Suprapubic skin (tissue), 4 donors: ENCODE data around the gene COL26A1. TPM values are rescaled to one million over a fixed set of nuclear protein-coding genes. Genes with fewer than 3 reads are reported as not detected.
A peak's percentile ranks its signal among the peaks of the same experiment; 100 is the strongest.
"Not testable (repeated sequence)": the region's sequence is repeated elsewhere in the genome, so short reads cannot be mapped to it uniquely, and the experiment has no call there.

Experiments
- DNase-seq, 2 donors: peaks; one replicate each; pipeline ENCODE4 v3.0.0-alpha.2; 2019; ENCODE audit warnings: low spot score in 2 of 2
- H3K27ac ChIP-seq: fragments of 200-600 bp; sonication (generic); one replicate; pipeline ENCODE4 v1.5.1; 2019
- H3K27me3 ChIP-seq: fragments of 200-600 bp; sonication (generic); one replicate; pipeline ENCODE4 v1.5.1; 2019
- H3K36me3 ChIP-seq: fragments of 200-600 bp; sonication (generic); one replicate; pipeline ENCODE4 v1.5.1; 2019
- H3K4me1 ChIP-seq: fragments of 200-600 bp; sonication (generic); one replicate; pipeline ENCODE4 v1.5.1; 2019
- H3K4me3 ChIP-seq: fragments of 200-600 bp; sonication (generic); one replicate; pipeline ENCODE4 v1.5.1; 2019; ENCODE audit warnings: mild to moderate bottlenecking
- H3K9me3 ChIP-seq: fragments of 200-600 bp; sonication (generic); one replicate; pipeline ENCODE4 v1.5.1; 2019
- EP300 ChIP-seq: sonication (generic); formaldehyde crosslinking; IDR thresholded peaks from one replicate; pipeline ENCODE4 v1.6.1; 2017; ENCODE audit warnings: antibody characterized with exemption
- POLR2A ChIP-seq, 2 donors: fragments of 450-650 bp; IDR thresholded peaks; one replicate each; pipeline ENCODE4 v1.6.1; 2017; ENCODE audit warnings: antibody characterized with exemption in 2 of 2, mild to moderate bottlenecking in 2 of 2, moderate library complexity in 2 of 2
- POLR2AphosphoS5 ChIP-seq, 3 donors: sonication (generic); formaldehyde crosslinking; IDR thresholded peaks; one replicate each; pipeline ENCODE4 v1.6.1; 2017; ENCODE audit warnings: antibody characterized with exemption in 3 of 3
- WGBS: methylation state at CpG from one replicate; pipeline ENCODE4 v1.1.5; 2018; 5-methylcytosine and 5-hydroxymethylcytosine counted together
- total RNA-seq, 4 donors: library from RNA; depleted of rRNA; stranded (reverse); fragments of >200 nt; gene quantifications; one replicate each; pipeline ENCODE4 v1.1.0, GENCODE V29; 2016
- TF ChIP-seq, protein P1 (sequence below), 2 donors: fragments of 200-600 bp in 1 of 2; fragments of 450-650 bp in 1 of 2; sonication (generic) in 1 of 2; IDR thresholded peaks; one replicate each; pipeline ENCODE4 v1.5.1; 2016 to 2019; ENCODE audit warnings: antibody characterized with exemption in 2 of 2, mild to moderate bottlenecking in 1 of 2, moderate library complexity in 1 of 2

Gene COL26A1
- total RNA-seq, 4 donors from 2014 or later = 1.1 TPM; not detected in 3

DNA sequence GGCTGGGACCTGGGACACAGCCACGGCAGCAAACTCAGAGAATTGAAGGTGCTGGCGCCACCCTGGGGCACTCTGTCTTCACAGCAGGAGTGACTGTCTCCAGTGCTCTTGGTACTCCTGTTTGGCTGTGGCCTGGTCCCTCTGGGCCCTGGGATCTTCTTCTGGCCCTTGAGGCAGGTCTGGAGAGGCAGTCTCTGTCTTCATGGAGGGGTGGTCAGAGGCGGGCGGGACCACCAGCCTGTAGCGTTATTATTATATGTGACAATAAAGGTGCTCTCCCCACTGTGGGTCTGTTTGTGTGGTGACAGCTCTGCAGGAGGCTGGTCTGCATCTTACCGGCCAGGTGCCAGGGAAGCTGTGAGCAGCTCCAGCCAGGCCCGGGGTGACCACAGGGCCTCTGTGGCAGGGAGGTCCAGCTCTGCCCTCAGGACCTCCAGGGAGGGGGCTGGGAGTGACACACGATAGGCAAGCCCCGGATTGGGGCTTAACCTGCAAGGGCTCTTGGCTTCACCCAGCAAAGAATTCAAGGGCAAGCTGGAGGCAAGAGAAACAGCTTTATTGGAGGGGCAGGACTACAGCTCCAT lies 196.2 kb downstream of the COL26A1 start:
- H3K4me3 ChIP-seq = no peak overlapping the region
- H3K27me3 ChIP-seq = peaks cover 45% of the 10 kb centered on the region
- no peak overlapping the region for H3K27ac ChIP-seq
- WGBS = 40% methylated on average over 2 of the region's 9 CpGs
- DNase-seq = peak; percentile 50 to 60
- H3K36me3 ChIP-seq = no peaks in the 10 kb centered on the region
- TF ChIP-seq EP300 = no peak
- no peak for TF ChIP-seq POLR2AphosphoS5 (IDR thresholded peaks at IDR 0.05)
- TF ChIP-seq, protein P1, sequence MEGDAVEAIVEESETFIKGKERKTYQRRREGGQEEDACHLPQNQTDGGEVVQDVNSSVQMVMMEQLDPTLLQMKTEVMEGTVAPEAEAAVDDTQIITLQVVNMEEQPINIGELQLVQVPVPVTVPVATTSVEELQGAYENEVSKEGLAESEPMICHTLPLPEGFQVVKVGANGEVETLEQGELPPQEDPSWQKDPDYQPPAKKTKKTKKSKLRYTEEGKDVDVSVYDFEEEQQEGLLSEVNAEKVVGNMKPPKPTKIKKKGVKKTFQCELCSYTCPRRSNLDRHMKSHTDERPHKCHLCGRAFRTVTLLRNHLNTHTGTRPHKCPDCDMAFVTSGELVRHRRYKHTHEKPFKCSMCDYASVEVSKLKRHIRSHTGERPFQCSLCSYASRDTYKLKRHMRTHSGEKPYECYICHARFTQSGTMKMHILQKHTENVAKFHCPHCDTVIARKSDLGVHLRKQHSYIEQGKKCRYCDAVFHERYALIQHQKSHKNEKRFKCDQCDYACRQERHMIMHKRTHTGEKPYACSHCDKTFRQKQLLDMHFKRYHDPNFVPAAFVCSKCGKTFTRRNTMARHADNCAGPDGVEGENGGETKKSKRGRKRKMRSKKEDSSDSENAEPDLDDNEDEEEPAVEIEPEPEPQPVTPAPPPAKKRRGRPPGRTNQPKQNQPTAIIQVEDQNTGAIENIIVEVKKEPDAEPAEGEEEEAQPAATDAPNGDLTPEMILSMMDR (IDR thresholded peaks at IDR 0.05) = no peak
- TF ChIP-seq POLR2A (IDR thresholded peaks at IDR 0.05) = no peak
- no peaks in the 10 kb centered on the region for H3K4me1 ChIP-seq
- no peaks in the 10 kb centered on the region for H3K9me3 ChIP-seq

GRCh38 chr7:101559586-101559985 lies 196.9 kb downstream of the COL26A1 start:
- Histone ChIP-seq H3K4me3 (no peak overlapping the region), H3K27ac (no peak overlapping the region), H3K36me3 (no peaks in the 10 kb centered on the region), H3K27me3 (peaks cover 45% of the 10 kb centered on the region), H3K4me1 (no peaks in the 10 kb centered on the region), H3K9me3 (no peaks in the 10 kb centered on the region)
- 100% methylated on average over 1 of the region's 1 CpG for WGBS
- TF ChIP-seq, protein P1 (IDR thresholded peaks at IDR 0.05) = no peak
- peak; percentile 37 to 55 for DNase-seq

GRCh38 chr7:101560021-101560420 lies 197.3 kb downstream of the COL26A1 start:
- H3K4me3 ChIP-seq, H3K4me1 ChIP-seq, H3K36me3 ChIP-seq, H3K9me3 ChIP-seq, H3K27ac ChIP-seq: not testable (repeated sequence)
- 89% methylated on average over 3 of the region's 3 CpGs for WGBS
- peak; percentile 7 to 48 for DNase-seq
- H3K27me3 ChIP-seq = peaks cover 49% of the 10 kb centered on the region

DNA sequence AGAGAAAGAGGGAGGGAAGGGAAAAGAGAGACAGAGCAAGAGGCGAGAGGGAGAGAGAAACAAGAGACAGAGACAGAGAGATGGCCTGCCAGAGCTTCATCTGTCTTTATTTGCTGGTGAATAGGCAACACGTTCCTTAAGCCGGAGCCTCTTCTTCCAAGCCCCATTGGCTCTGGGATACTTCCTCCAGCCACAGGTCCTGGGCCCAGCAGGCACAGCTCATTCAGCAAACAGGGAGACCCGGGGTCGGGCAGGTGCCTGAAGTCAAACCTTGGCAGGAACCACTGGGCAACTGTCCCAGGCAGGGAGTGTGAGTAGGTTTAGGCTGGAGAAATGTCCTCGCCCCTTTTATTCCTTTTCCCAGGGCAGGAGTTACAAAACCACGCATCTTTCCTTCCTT lies 198.2 kb downstream of the COL26A1 start:
- Histone ChIP-seq H3K4me1 (no peaks in the 10 kb centered on the region), H3K36me3 (no peaks in the 10 kb centered on the region), H3K9me3 (no peaks in the 10 kb centered on the region), H3K27me3 (peaks cover 49% of the 10 kb centered on the region), H3K27ac (no peak overlapping the region), H3K4me3 (no peak overlapping the region)
- WGBS = 58% methylated on average over 7 of the region's 7 CpGs
- TF ChIP-seq, protein P1 (IDR thresholded peaks at IDR 0.05) = no peak
- TF ChIP-seq POLR2AphosphoS5 (IDR thresholded peaks at IDR 0.05) (no peak), EP300 (no peak), POLR2A (IDR thresholded peaks at IDR 0.05) (no peak)
- peak; percentile 28 to 32 for DNase-seq

GRCh38 chr7:101561293-101561692 lies 198.6 kb downstream of the COL26A1 start:
- H3K4me3 ChIP-seq, H3K27ac ChIP-seq, H3K36me3 ChIP-seq, H3K4me1 ChIP-seq, H3K9me3 ChIP-seq: not testable (repeated sequence)
- peak; percentile 5 to 11 for DNase-seq
- WGBS = 94% methylated on average over 3 of the region's 3 CpGs
- H3K27me3 ChIP-seq = peaks cover 49% of the 10 kb centered on the region

GRCh38 chr7:101562531-101563197 lies 200.0 kb downstream of the COL26A1 start:
- peaks cover 44% of the 10 kb centered on the region for H3K27me3 ChIP-seq
- no peak overlapping the region for H3K27ac ChIP-seq
- WGBS = 79% methylated on average over 12 of the region's 15 CpGs
- no peaks in the 10 kb centered on the region for H3K36me3 ChIP-seq
- H3K9me3 ChIP-seq = no peaks in the 10 kb centered on the region
- peak; percentile 30 to 62 for DNase-seq
- H3K4me1 ChIP-seq = no peaks in the 10 kb centered on the region
- TF ChIP-seq POLR2AphosphoS5 (IDR thresholded peaks at IDR 0.05) = no peak
- TF ChIP-seq EP300 = no peak
- no peak for TF ChIP-seq POLR2A (IDR thresholded peaks at IDR 0.05)
- TF ChIP-seq, protein P1 (IDR thresholded peaks at IDR 0.05) = no peak
- H3K4me3 ChIP-seq = no peak overlapping the region
